ENCODE results near the gene PALMD. TPM values are rescaled to one million over a fixed set of nuclear protein-coding genes. Genes with fewer than 3 reads are reported as not detected.

Gene PALMD, protein sequence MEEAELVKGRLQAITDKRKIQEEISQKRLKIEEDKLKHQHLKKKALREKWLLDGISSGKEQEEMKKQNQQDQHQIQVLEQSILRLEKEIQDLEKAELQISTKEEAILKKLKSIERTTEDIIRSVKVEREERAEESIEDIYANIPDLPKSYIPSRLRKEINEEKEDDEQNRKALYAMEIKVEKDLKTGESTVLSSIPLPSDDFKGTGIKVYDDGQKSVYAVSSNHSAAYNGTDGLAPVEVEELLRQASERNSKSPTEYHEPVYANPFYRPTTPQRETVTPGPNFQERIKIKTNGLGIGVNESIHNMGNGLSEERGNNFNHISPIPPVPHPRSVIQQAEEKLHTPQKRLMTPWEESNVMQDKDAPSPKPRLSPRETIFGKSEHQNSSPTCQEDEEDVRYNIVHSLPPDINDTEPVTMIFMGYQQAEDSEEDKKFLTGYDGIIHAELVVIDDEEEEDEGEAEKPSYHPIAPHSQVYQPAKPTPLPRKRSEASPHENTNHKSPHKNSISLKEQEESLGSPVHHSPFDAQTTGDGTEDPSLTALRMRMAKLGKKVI
- 4.4 and 26.1 TPM in 2 replicates for total RNA-seq (ENCODE audit: low replicate concordance)

GRCh38 chr1:99645699-99646531, at the start of gene PALMD:
PALMD (plus strand) TSS chr1:99646113; CDS start chr1:99646318, 205 bp downstream.

Other genes starting within 250 kb of the PALMD start
- 21.0 and 52.8 TPM in 2 replicates for gene FRRS1, start 120.5 kb downstream of the PALMD start, total RNA-seq (ENCODE audit: low replicate concordance)
- 5.6 and 11.0 TPM in 2 replicates for gene AGL, start 204.2 kb downstream of the PALMD start, total RNA-seq (ENCODE audit: low replicate concordance)

Measured in smooth muscle cell of the coronary artery (primary cell).